Fibroblast of pulmonary artery (primary cell): Measurements from ENCODE around the gene ZHX3.
A peak's percentile ranks its signal among the peaks of the same experiment; 100 is the strongest.
"Not testable (repeated sequence)": the region's sequence is repeated elsewhere in the genome, so short reads cannot be mapped to it uniquely, and the experiment has no call there.

Experiments used
- DNase-seq: peaks from one replicate; pipeline ENCODE4 v3.0.0-alpha.2; 2010; ENCODE audit warnings: low read depth
- H3K4me3 ChIP-seq: replicated peaks from 2 replicates; pipeline ENCODE4 v1.5.1; 2011; ENCODE audit warnings: low read depth, mild to moderate bottlenecking, control low read depth, low read length, moderate library complexity
- TF ChIP-seq, protein P1 (sequence below): IDR thresholded peaks from 2 replicates; pipeline ENCODE4 v1.5.1; 2011; ENCODE audit warnings: mild to moderate bottlenecking, control low read depth, low read length, inconsistent platforms; ENCODE audit errors: missing control alignments

Gene ZHX3

GRCh38 chr20:41316602-41317545 is 657 bp downstream of the ZHX3 start:
- peak overlapping the region; percentile 89 for H3K4me3 ChIP-seq
- TF ChIP-seq, protein P1, sequence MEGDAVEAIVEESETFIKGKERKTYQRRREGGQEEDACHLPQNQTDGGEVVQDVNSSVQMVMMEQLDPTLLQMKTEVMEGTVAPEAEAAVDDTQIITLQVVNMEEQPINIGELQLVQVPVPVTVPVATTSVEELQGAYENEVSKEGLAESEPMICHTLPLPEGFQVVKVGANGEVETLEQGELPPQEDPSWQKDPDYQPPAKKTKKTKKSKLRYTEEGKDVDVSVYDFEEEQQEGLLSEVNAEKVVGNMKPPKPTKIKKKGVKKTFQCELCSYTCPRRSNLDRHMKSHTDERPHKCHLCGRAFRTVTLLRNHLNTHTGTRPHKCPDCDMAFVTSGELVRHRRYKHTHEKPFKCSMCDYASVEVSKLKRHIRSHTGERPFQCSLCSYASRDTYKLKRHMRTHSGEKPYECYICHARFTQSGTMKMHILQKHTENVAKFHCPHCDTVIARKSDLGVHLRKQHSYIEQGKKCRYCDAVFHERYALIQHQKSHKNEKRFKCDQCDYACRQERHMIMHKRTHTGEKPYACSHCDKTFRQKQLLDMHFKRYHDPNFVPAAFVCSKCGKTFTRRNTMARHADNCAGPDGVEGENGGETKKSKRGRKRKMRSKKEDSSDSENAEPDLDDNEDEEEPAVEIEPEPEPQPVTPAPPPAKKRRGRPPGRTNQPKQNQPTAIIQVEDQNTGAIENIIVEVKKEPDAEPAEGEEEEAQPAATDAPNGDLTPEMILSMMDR, result no peak
- peak; percentile 84 for DNase-seq

GRCh38 chr20:41316051-41316450 is 1.5 kb downstream of the ZHX3 start:
- TF ChIP-seq, protein P1, result no peak
- peak overlapping the region; percentile 89 for H3K4me3 ChIP-seq
- no peak for DNase-seq

DNA sequence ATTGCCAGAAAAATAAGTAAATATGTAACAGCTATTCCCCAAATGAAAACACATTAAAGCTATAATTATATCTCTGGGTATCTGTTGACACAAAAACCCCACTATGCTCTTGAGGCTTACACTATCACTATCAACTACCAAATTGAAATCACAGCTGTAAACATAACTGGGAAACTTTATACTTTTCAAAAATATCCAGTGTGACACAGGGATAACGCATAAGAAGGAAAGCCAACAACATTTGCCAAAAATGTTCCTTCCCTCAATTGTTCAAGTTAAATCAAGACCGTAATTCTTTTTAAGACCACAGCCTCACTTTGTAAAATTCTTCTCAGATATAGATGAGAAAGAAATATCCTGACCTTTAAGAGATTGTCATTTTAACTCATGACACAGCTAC is 3.1 kb downstream of the ZHX3 start:
- TF ChIP-seq, protein P1, result no peak
- DNase-seq, result no peak
- H3K4me3 ChIP-seq, result no peak overlapping the region

DNA sequence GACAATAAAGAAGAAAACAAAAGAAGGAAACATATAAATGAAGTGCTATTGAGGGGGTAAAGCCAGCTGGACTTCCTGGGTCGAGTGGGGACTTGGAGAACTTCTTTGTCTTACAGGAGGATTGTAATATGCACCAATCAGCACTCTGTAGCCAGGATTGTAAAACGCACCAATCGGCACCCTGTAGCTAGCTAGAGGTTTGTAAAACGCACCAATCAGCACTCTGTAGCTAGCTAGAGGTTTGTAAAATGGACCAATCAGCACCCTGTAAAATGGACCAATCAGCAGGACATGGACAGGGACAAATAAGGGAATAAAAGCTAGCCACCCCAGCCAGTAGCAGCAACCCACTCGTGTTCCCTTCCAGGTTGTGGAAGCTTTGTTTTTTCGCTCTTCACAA is 5.5 kb downstream of the ZHX3 start:
- not testable (repeated sequence) for DNase-seq, H3K4me3 ChIP-seq

DNA sequence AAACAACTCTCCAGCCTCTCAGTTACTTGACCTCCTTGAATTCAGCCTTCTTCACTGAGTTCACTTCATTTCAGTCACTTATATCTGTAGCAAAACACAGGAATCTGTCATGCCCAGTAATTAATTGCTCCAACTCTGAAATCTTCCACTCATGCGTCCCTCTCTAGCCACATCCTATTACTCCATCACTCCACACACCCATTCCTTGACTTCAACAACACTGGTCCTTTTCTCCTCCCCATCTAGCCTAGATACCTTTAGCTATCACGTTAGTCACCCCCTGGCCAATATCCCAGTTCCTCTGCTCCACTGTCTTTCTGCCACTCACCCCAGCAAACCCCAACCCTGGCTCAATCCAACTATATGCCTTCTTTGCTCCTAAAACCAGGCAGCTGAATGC is 7.7 kb downstream of the ZHX3 start:
- TF ChIP-seq, protein P1, result no peak
- no peak overlapping the region for H3K4me3 ChIP-seq
- peak; percentile 78 for DNase-seq

GRCh38 chr20:41308726-41309413 is 8.7 kb downstream of the ZHX3 start:
- TF ChIP-seq, protein P1, result no peak
- peak; percentile 85 for DNase-seq
- H3K4me3 ChIP-seq, result no peak overlapping the region

DNA sequence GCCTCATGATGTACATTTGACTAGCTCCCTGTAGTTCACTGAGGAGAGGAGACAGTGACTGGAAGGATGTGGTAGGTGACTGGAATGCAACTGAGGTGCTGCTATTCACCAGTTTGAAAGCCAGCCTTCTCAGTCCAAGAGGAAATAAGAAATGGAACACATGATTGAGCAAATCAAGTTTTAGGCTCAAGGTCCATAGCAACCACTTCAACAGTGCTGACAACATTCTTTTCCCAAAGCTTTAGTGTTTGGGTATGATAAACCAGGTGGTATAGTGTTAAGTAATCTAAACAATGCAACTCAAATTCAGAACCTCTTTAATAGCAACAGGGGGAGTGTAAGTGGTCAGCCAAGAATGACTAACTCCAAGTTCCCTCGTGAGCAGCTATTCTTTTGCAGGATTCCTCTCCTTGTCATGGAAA is 9.2 kb downstream of the ZHX3 start:
- TF ChIP-seq, protein P1, result no peak
- no peak overlapping the region for H3K4me3 ChIP-seq
- peak; percentile 96 for DNase-seq
